ENCODE measurements around the gene CCNY. TPM values are rescaled to one million over a fixed set of nuclear protein-coding genes. Genes with fewer than 3 reads are reported as not detected.

The CCNY gene
- total RNA-seq, 1 experiment from 2014 or later, result 62.2 TPM

DNA sequence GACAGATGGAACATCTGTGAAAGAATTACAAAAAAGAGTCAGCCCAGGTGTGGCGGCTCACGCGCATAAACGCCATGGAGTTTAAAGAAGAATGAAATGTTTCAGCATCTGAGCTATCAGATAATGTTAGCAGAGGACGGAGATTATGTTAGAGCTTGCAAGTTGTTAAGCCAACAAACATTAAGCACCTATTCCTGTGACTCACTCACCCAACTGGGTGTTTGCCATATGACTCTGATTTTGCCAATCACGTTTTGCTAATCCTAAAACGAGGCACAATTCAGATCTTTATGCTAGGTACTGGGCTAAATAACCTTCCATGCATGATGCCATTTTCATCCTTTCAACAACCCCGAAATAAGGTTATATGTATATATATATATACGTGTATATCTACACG, 29.0 kb upstream of the CCNY start:
- H4K20me1 ChIP-seq (ENCODE audit: insufficient read depth), result no peaks in the 10 kb centered on the region
- H3K9me3 ChIP-seq (ENCODE audit: control insufficient read depth in 1 of 2, insufficient read depth in 1 of 2, low read depth in 1 of 2, low read length in 2 of 2), result no peaks in the 10 kb centered on the region
- no peak for ATAC-seq
- no peak for DNase-seq (ENCODE audit: low read depth, low spot score)
- no peaks in the 10 kb centered on the region for H3K79me2 ChIP-seq (ENCODE audit: insufficient read depth, low read length)
- intact Hi-C loops (cut with micrococcal nuclease), result no loop called here
- RAD21 ChIA-PET (ENCODE audit: low non-redundant PET in 1 of 2, low total read pairs in 2 of 2, uncharacterized antibody in 2 of 2, unreplicated experiment in 2 of 2), result no interaction called here
- TF ChIP-seq CEBPB (IDR thresholded peaks at IDR 0.05; ENCODE audit: low read depth), result no peak
- TF ChIP-seq, protein P1, sequence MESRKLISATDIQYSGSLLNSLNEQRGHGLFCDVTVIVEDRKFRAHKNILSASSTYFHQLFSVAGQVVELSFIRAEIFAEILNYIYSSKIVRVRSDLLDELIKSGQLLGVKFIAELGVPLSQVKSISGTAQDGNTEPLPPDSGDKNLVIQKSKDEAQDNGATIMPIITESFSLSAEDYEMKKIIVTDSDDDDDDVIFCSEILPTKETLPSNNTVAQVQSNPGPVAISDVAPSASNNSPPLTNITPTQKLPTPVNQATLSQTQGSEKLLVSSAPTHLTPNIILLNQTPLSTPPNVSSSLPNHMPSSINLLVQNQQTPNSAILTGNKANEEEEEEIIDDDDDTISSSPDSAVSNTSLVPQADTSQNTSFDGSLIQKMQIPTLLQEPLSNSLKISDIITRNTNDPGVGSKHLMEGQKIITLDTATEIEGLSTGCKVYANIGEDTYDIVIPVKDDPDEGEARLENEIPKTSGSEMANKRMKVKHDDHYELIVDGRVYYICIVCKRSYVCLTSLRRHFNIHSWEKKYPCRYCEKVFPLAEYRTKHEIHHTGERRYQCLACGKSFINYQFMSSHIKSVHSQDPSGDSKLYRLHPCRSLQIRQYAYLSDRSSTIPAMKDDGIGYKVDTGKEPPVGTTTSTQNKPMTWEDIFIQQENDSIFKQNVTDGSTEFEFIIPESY (IDR thresholded peaks at IDR 0.05; ENCODE audit: extremely low read depth, insufficient replicate concordance, low read length), result no peak
- TF ChIP-seq EZH2phosphoT487 (IDR thresholded peaks at IDR 0.05; ENCODE audit: borderline replicate concordance), result no peak
- TF ChIP-seq, protein P2, sequence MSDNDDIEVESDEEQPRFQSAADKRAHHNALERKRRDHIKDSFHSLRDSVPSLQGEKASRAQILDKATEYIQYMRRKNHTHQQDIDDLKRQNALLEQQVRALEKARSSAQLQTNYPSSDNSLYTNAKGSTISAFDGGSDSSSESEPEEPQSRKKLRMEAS (IDR thresholded peaks at IDR 0.05), result no peak
- TF ChIP-seq EZH2 (IDR thresholded peaks at IDR 0.05), result no peak
- TF ChIP-seq JUND (IDR thresholded peaks at IDR 0.05), result no peak
- TF ChIP-seq, protein P3, sequence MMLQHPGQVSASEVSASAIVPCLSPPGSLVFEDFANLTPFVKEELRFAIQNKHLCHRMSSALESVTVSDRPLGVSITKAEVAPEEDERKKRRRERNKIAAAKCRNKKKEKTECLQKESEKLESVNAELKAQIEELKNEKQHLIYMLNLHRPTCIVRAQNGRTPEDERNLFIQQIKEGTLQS (IDR thresholded peaks at IDR 0.05), result no peak
- no peak for TF ChIP-seq RAD21 (IDR thresholded peaks at IDR 0.05; ENCODE audit: low read depth)
- TF ChIP-seq TCF7L2 (IDR thresholded peaks at IDR 0.05; ENCODE audit: borderline replicate concordance, extremely low read depth, insufficient read depth, insufficient read length), result no peak
- TF ChIP-seq ZFX (IDR thresholded peaks at IDR 0.05), result no peak
- no peak for TF ChIP-seq FOSL1 (IDR thresholded peaks at IDR 0.05; ENCODE audit: low read depth)
- no peak for TF ChIP-seq SP1 (IDR thresholded peaks at IDR 0.05; ENCODE audit: low read depth)
- H3K36me3 ChIP-seq (ENCODE audit: control insufficient read depth in 1 of 2, insufficient read depth in 2 of 2, low read length in 2 of 2), result no peaks in the 10 kb centered on the region
- no peak overlapping the region for H3K9ac ChIP-seq (ENCODE audit: low read length)
- CTCF ChIA-PET, result no interaction called here
- H3K9me2 ChIP-seq (ENCODE audit: insufficient read depth), result no peaks in the 10 kb centered on the region
- no TSS peak for BruUV-seq (replicated peaks)
- no peak overlapping the region for H3K27ac ChIP-seq (ENCODE audit: low read depth, low read length)
- POLR2A ChIA-PET, result no interaction called here
- H3K4me3 ChIP-seq (replicated peaks in 1 of 2; ENCODE audit: low read depth in 1 of 2, low read length in 2 of 2), result no peak overlapping the region
- H3K4me2 ChIP-seq (ENCODE audit: low read length), result no peak overlapping the region
- no peak overlapping the region for H2AFZ ChIP-seq (ENCODE audit: low read depth, low read length, poor library complexity, severe bottlenecking)
- H3K27me3 ChIP-seq (ENCODE audit: insufficient read depth, low read length), result no peaks in the 10 kb centered on the region
- peaks cover 0 to 7% of the 10 kb centered on the region in 2 experiments; a peak in 1 of 4 replicates for H3K4me1 ChIP-seq (ENCODE audit: control insufficient read depth in 1 of 2, insufficient read depth in 2 of 2, low read length in 2 of 2)

All from HCT116 (cell line).